AG04449 (cell line): ENCODE measurements around the gene SPP1.
"Not testable (repeated sequence)": the region's sequence is repeated elsewhere in the genome, so short reads cannot be mapped to it uniquely, and the experiment has no call there.

Experiments
- CTCF ChIA-PET: fragments of 350-600 bp; formaldehyde crosslinking; extraction: SDS; loops from one replicate; lab custom pipeline; 2021; ENCODE audit warnings: antibody characterized with exemption; lab: Yijun Ruan, JAX
- POLR2A ChIA-PET: fragments of 400-600, 350-600 bp; formaldehyde crosslinking; extraction: SDS; loops from one replicate; lab custom pipeline; 2020; ENCODE audit warnings: antibody characterized with exemption, inconsistent platforms; lab: Yijun Ruan, JAX
- DNase-seq: peaks from one replicate; pipeline ENCODE4 v3.0.0-alpha.2; 2010; ENCODE audit warnings: low read depth, low spot score
- H3K4me3 ChIP-seq: 2 replicates; pipeline ENCODE4 v1.5.1; 2011; ENCODE audit warnings: low read depth, mild to moderate bottlenecking, control low read depth, low read length
- TF ChIP-seq, protein P1 (sequence below): IDR thresholded peaks from one replicate; pipeline ENCODE4 v1.5.1; 2011; ENCODE audit warnings: mild to moderate bottlenecking, moderate library complexity, low read length, control low read depth, inconsistent platforms; ENCODE audit not compliant: insufficient read depth; ENCODE audit errors: missing control alignments

Gene SPP1

GRCh38 chr4:87985887-87986200 is 10.3 kb downstream of the SPP1 start:
- ChIA-PET CTCF (interaction anchor here (0.6 to 2.6 kb wide), 19 partner anchors 8 to 307 kb away, joined by 3 to 46 read pairs (median 4); partner anchors contain the start of gene SPP1), POLR2A (interaction anchor here (0.6 kb wide), 1 partner anchor 131 kb away, joined by 3 read pairs; no protein-coding TSS in a partner anchor)
- TF ChIP-seq, protein P1, sequence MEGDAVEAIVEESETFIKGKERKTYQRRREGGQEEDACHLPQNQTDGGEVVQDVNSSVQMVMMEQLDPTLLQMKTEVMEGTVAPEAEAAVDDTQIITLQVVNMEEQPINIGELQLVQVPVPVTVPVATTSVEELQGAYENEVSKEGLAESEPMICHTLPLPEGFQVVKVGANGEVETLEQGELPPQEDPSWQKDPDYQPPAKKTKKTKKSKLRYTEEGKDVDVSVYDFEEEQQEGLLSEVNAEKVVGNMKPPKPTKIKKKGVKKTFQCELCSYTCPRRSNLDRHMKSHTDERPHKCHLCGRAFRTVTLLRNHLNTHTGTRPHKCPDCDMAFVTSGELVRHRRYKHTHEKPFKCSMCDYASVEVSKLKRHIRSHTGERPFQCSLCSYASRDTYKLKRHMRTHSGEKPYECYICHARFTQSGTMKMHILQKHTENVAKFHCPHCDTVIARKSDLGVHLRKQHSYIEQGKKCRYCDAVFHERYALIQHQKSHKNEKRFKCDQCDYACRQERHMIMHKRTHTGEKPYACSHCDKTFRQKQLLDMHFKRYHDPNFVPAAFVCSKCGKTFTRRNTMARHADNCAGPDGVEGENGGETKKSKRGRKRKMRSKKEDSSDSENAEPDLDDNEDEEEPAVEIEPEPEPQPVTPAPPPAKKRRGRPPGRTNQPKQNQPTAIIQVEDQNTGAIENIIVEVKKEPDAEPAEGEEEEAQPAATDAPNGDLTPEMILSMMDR = no peak
- H3K4me3 ChIP-seq = no peak overlapping the region
- no peak for DNase-seq

DNA sequence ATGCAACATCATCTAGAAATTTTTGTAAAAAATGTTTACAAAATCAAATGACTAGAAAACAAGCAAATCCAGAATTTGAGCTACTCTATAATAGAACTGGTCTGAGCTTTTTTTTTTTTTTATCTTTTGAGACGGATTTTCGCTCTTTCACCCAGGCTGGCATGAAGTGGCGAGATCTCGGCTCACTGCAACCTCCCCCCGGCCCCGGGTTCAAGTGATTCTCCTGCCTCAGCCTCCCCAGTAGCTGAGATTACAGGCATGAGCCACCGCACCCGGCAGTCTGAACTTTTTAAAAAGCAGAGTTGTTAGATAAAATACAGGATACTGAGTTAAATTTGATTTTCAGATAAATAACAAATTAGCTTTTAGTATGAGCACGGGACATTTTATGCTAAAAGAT is 11.0 kb downstream of the SPP1 start:
- DNase-seq = no peak
- TF ChIP-seq, protein P1 = no peak
- CTCF ChIA-PET = interaction anchor here (0.6 to 2.6 kb wide), 17 partner anchors 8 to 442 kb away, joined by 3 to 46 read pairs (median 5); partner anchors contain the start of gene SPP1
- H3K4me3 ChIP-seq = no peak overlapping the region
- POLR2A ChIA-PET = interaction anchor here (0.6 kb wide), 1 partner anchor 132 kb away, joined by 3 read pairs; no protein-coding TSS in a partner anchor

DNA sequence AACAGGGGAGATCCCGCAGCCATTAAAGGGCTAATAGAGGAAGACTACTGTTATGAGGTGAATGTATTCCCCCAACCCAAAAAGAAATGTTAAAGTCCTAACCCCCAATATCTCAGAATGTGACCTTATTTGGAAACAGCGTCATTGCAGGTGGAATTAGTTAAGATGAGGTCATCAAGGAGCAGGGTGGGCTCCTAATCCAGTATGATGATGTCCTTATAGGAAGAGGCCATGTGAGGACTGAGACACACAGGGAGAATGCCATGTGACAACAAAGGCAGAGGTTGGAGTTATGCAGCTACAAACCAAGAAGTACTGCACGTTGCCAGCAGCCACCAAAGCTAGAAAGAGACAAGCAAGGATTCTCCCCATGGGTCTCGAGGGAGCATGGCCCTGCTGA is 14.3 kb downstream of the SPP1 start:
- TF ChIP-seq, protein P1 = no peak
- no peak for DNase-seq
- no peak overlapping the region for H3K4me3 ChIP-seq
- ChIA-PET POLR2A (no interaction called here), CTCF (interaction anchor here (1.3 to 4.2 kb wide), 4 partner anchors 10 to 140 kb away, joined by 3 to 22 read pairs (median 6); no protein-coding TSS in a partner anchor)

- CTCF ChIA-PET = interaction anchor here (1.7 kb wide), 1 partner anchor 10 kb away, joined by 5 read pairs; no protein-coding TSS in a partner anchor
- TF ChIP-seq, protein P1 = no peak
- DNase-seq = no peak
- POLR2A ChIA-PET = no interaction called here
- H3K4me3 ChIP-seq = no peak overlapping the region
Measured at GRCh38 chr4:87995435-87995834, 19.9 kb downstream of the SPP1 start.

DNA sequence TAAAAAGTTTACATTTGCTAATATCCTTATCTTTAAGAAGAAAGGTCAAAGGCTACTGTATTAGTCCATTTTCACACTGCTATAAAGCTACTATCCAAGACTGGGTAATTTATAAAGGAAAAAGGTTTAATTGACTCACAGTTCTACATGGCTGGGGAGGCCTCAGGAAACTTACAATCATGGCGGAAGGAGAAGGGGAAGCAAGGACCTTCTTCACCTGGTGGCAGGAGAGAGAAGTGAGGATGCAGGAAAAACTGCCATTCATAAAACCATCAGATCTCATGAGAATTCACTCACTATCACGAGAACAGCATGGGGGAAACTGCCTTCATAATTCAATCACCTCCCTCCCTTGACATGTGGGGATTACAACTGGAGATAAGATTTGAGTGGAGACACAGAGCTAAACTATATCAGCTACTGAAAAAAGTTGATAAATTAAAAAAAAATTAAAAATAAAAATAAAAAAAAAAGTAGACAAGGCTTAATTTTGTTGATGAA is 23.7 kb downstream of the SPP1 start:
- DNase-seq, H3K4me3 ChIP-seq, POLR2A ChIA-PET: not testable (repeated sequence)
- CTCF ChIA-PET = interaction anchor here (0.9 to 1.5 kb wide), 3 partner anchors 9 to 151 kb away, joined by 3 to 5 read pairs (median 3); no protein-coding TSS in a partner anchor

DNA sequence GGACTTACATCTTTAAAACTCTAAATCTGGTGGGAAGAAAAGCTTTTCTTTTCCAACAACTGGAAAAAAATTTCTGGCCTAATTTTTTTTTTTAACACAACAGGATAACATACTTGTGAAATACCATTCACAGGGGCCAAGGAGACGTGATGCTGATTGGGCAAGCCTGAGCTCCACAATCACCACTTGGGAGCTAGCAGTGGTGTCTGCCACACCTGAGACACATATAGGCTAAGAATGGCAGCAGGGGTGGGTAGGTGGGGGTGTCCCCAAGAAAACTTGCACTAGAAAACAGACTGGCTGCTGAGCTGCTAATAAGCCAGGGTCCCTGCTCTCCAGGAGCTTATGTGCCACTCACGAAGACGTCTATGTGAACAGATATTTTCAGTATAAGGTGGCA is 26.4 kb downstream of the SPP1 start:
- CTCF ChIA-PET = interaction anchor here (0.7 to 2.0 kb wide), 7 partner anchors 10 to 210 kb away, joined by 3 to 9 read pairs (median 5); no protein-coding TSS in a partner anchor
- DNase-seq = no peak
- H3K4me3 ChIP-seq = no peak overlapping the region
- TF ChIP-seq, protein P1 = no peak
- POLR2A ChIA-PET = no interaction called here
